GM11168 (cell line): ENCODE results near the gene YPEL1.
"Not testable (repeated sequence)": the region's sequence is repeated elsewhere in the genome, so short reads cannot be mapped to it uniquely, and the experiment has no call there.

ENCODE experiments used
- in situ Hi-C: fragments of 300-500 bp; cut with MboI; formaldehyde crosslinking; loops from one replicate; pipeline ENCODE4 v1.12.0; 2022; ENCODE audit warnings: low sequenced_read_pairs; ENCODE audit not compliant: unreplicated experiment

Gene YPEL1

GRCh38 chr22:21725956-21726649, 9.5 kb downstream of the YPEL1 start:
- in situ Hi-C loops: loop anchor here (5.0 kb wide), 1 partner anchor 211 kb away; no protein-coding TSS in a partner anchor

GRCh38 chr22:21724496-21724895, 11.1 kb downstream of the YPEL1 start:
- in situ Hi-C loops: not testable (repeated sequence)

- in situ Hi-C loops: not testable (repeated sequence)
Observed at GRCh38 chr22:21721195-21721852, 14.3 kb downstream of the YPEL1 start.

DNA sequence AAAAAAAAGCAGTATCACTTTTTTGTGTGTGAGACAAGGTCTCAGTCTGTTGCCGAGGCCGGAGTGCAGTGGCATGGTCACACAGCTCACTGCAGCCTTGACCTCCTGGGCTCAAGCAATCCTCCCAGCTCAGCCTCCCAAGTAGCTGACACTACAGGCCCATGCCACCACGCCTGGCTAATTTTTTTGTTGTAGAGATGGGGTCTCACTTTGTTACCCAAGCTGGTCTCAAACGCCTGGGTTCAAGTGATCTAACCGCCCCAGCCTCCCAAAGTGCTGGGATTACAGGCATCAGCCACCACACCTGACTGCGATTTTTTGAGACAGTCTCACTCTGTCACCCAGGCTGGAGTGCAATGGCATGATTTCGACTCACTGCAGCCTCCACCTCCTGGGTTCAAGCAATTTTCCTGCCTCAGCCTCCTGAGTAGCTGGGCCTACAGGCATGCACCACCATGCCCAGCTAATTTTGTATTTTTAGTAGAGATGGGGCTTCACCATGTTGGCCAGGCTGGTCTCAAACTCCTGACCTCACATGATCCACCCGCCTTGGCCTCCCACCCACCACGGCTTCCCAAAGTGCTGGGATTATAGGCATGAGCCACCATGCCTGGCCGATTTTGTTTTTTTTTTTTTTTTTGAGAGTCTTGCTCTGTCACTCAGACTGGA, 15.3 kb downstream of the YPEL1 start:
- in situ Hi-C loops: not testable (repeated sequence)

DNA sequence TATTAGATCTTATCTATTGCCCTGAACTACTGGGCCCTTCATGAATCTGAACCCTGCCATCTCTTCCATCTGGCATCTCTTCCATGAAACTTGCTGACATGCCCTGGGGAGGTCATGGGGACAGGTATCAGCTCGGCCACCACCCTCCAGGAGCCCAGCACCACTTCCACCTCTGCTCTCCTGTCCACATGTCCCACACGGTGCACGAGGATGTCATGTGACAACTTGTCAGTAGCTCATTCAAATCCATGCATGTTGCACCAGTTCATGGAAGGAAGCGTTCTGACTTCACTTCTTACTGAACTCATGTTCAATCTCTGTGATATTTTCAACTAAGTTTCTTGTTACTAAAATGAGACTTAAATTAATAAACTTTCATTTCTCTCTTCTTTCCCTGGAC, 16.6 kb downstream of the YPEL1 start:
- in situ Hi-C loops: loop anchor here (5.0 kb wide), 1 partner anchor 1022 kb away; no protein-coding TSS in a partner anchor

DNA sequence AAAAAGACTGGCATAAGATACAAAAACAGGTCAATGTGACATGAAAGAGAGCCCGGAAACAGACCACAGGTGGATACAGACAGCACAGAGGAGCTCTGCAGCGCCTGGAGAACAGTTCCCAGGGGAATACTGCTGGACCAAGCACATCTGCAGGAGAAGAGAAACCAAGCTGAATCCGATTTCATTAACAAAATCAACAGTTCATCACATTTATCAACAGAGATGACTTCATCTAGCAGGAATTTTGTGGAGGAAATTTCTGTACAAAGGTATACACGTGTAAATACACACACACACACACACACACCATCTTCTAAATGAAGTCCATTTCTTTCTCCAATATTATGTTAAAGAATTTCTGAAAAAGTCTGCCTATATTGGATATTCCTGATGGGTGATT, 17.1 kb downstream of the YPEL1 start:
- in situ Hi-C loops: loop anchor here (5.0 kb wide), 1 partner anchor 1021 kb away; no protein-coding TSS in a partner anchor

DNA sequence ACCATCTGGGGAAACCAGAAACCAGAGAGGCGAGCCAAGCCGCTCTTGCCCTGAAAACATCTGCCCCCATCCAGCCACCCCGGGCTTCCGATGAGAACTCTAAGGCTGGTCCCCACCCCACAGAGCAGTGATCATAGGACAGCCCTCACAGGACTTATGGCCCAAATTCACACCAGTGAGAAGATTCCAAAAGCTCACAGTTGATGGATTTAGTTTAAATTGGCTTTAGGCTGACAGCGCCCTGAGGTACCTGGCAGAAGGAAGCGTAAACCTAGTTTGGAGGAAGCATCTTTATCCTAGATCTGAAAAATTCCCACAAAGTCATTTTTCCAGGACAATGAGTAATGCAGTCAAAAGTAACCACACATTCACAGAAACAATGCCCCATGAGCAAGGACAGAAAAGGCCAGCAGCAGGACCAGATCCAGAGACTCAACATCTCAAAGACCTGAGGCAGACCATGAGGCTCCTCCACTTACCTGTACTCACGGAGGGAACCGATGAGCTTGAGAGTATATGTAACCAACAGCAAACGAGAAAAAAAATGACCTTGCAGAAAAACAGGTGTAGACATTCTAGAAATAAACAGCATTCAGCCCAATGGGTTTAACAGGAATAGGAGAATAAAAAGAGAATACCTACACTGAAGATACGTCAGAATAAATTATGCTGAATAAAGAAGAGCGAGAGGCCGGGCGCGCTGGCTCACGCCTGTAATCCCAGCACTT, 19.0 kb downstream of the YPEL1 start:
- in situ Hi-C loops: loop anchor here (5.0 kb wide), 1 partner anchor 1019 kb away; no protein-coding TSS in a partner anchor

DNA sequence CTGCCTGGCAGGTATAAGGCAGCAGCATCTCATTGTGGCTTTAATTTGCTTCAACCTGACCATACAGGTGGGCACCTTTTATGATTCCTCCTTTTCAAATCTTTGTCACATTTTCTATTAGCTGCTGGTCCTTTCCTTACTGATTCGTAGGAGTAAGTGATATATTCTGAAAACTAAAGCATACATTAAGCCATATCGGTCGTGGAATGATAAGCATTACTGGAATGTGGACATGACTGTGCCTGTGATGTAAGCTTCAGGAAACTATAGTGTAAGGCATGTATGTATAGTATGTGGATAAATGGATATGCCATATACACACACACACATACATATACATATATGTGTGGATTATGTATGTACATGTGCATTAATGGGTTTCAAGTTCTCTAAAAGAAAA, 20.8 kb downstream of the YPEL1 start:
- in situ Hi-C loops: loop anchor here (5.0 kb wide), 1 partner anchor 1017 kb away; no protein-coding TSS in a partner anchor

DNA sequence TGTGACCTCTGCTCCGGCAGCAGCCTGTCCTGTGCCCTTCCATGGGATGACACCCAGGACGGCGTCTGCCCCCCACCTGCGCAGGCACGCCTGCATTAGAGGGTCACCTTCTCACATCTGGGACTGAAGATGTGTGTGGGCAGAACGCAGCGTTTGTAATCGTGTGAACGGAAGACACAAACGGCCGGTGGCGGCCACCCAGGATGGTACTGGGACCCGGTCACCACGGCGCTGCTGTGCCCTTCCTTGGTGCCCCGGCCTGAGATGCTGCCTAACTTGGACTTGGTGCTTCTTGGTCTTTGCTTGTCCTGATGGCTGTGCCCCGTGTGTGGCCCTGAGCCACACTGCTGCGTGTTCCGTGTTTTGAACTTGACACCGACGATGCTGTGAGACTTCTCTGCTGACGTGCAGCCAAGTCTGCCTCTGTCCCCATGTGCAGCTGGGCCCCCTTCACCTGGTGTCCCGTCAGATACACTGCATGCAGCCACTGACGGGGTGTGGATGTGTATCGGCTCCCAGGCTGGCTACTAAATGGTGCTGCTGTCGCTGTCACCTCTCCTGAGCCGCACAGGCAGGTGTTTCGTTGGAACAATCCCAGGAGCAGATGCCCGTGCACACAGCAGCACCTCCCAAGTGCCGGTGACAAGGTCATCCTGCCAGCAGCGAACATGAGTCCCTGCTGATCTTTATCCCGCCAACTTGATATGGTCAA, 21.4 kb downstream of the YPEL1 start:
- in situ Hi-C loops: no loop called here

DNA sequence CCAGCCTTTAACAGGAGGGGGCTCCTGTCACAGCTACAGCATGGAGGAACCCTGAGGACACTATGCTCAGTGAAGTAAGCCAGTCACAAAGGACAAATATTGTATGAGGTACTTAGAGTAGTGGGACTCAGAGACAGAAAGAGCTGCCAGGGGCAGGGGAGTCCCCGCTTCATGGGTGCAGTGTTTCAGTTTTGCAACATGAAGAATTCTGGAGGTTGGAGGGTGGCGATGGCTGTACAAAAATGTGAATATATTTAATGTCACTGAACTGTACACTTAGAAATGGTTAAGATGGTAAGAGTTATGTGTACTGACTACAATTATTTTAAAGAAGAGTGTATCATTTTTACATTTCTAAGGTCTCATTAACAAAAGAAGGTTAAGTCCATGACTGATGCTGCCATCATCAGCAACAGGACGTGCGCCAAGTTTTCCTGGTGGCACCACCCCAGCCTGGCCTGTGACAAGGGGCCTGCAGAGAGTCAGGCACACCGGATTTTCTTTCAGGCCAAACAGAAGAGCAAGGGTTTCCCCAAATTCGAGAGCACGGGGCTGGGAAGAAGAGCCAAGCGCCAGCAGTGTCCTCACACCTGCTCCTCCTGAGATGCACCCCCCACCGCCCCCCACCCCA, 22.1 kb downstream of the YPEL1 start:
- in situ Hi-C loops: no loop called here

DNA sequence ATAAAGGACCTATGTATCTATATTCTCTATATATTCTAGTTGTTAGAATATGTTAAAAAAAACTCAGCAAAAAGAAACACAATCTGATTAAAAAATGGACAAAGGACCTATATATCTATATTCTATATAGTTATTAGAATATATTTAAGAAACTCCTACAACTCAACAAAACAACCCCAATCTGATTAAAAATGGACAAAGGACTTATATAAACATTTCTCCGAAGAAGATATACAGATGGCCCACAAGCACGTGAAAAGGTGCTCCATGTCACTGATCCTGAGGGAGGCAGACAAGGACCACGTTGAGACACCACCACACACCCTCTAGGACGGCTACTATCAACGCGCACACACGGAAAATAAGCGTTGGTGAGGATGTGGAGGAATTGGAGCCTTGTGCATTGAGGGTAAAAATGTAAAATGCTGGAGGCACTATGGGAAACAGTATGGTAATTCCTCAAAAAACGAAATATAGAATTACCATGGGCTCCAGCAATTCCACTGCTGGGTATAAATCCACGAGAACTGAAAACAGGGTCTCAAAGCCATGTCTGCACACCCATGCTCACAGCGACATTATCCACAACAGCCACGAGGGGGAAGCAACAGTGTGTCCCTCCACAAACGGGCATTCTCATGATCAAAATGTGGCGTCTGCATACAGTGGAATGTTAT, 22.7 kb downstream of the YPEL1 start:
- in situ Hi-C loops: no loop called here

DNA sequence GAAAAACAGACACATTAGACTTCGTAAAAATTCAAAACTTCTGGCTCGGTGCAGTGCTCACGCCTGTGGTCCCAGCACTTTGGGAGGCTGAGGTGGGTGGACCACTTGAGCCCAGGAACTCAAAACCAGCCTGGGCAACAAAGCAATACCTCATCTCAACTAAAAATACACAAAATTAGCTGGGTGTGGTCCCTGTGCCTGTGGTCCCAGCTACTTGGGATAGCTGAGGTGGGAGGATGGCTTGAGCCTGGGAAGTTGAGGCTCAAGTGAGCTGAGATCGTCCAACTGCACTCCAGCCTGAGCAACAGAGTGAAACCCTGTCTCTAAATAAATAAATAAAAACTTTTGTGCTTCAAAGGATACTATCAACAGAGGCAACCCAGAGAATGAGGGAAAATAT, 23.7 kb downstream of the YPEL1 start:
- in situ Hi-C loops: no loop called here

DNA sequence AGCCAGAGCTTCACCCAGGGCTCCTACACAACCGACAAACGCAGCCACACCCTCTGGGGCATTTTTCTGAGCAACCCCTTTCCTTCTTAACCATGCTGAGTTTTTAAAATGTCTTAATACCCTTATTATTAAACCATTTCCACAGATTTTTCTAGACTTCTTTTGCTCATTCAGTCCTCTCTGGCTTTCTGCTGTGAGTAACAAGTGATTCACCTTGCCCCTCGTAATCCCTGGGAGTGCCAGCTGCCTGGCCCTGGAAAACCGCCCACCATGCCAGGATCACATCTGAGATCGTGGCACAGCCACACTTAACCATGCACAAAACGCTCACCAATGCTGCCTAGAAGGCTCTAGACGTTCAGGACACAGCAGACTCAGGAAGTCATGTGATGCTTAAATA, 25.4 kb downstream of the YPEL1 start:
- in situ Hi-C loops: no loop called here

GRCh38 chr22:21709688-21710087, 25.9 kb downstream of the YPEL1 start:
- in situ Hi-C loops: no loop called here

GRCh38 chr22:21708960-21709359, 26.6 kb downstream of the YPEL1 start:
- in situ Hi-C loops: no loop called here

DNA sequence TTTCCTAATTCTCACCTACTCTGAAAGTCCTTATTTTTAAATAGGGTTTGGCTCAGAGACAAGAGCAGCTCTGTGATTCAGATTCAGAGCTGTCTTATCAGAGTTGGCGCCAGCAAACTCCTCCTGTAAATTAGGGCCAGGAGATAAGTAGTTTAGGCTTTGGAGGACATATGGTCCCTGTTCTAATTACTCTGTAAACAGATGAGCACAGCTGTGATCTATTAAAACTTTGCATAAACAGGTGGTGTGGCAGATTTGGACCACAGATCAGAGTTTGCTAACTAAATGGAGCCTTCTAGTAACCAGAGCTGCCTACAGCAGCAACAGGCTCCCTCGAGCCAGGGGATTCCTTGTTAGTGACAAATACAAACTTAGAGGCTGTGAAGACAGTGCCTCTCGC, 27.9 kb downstream of the YPEL1 start:
- in situ Hi-C loops: no loop called here

GRCh38 chr22:21703684-21704316, 31.8 kb downstream of the YPEL1 start:
- in situ Hi-C loops: no loop called here
